ENCODE data around the gene NHEJ1.

NHEJ1 gene

GRCh38 chr2:219056896-219057708 lies 103.5 kb downstream of the NHEJ1 start:
- DNase-seq = no peak

GRCh38 chr2:219056176-219056895 lies 104.3 kb downstream of the NHEJ1 start:
- DNase-seq = no peak

GRCh38 chr2:219054956-219055903 lies 105.4 kb downstream of the NHEJ1 start:
- no peak for DNase-seq

- no peak for DNase-seq
Observed at GRCh38 chr2:219049282-219049681, 111.3 kb downstream of the NHEJ1 start.

- DNase-seq = no peak
Observed at GRCh38 chr2:219045937-219046550, 114.6 kb downstream of the NHEJ1 start.

- no peak for DNase-seq
Observed at GRCh38 chr2:219042750-219043149, 117.9 kb downstream of the NHEJ1 start.

- DNase-seq = no peak
Observed at GRCh38 chr2:219042157-219042556, 118.5 kb downstream of the NHEJ1 start.

GRCh38 chr2:219041252-219041651 lies 119.4 kb downstream of the NHEJ1 start, which contains the start of gene CFAP65:
Gene CFAP65 (minus strand): TSS chr2:219041516. CDS start chr2:219039048, 2,468 bp downstream.
- no peak for DNase-seq

GRCh38 chr2:219038600-219038999 lies 122.0 kb downstream of the NHEJ1 start:
- DNase-seq = no peak

- DNase-seq = no peak
Observed at GRCh38 chr2:219037783-219038499, 122.7 kb downstream of the NHEJ1 start.

GRCh38 chr2:219035942-219036341 lies 124.7 kb downstream of the NHEJ1 start:
- no peak for DNase-seq

GRCh38 chr2:219034823-219035222 lies 125.8 kb downstream of the NHEJ1 start:
- DNase-seq = no peak

- DNase-seq = no peak
Observed at GRCh38 chr2:219032051-219032745, 128.4 kb downstream of the NHEJ1 start.

GRCh38 chr2:219031005-219031738 lies 129.4 kb downstream of the NHEJ1 start:
- DNase-seq = no peak

- DNase-seq = no peak
Observed at GRCh38 chr2:219030177-219030940, 130.3 kb downstream of the NHEJ1 start.

- no peak for DNase-seq
Observed at GRCh38 chr2:219029829-219030165, 130.8 kb downstream of the NHEJ1 start.

- DNase-seq = no peak
Observed at GRCh38 chr2:219028996-219029828, 131.4 kb downstream of the NHEJ1 start.

- DNase-seq = no peak
Observed at GRCh38 chr2:219028141-219028540, 132.5 kb downstream of the NHEJ1 start.

GRCh38 chr2:219027511-219028055 lies 133.0 kb downstream of the NHEJ1 start:
- DNase-seq = no peak

Measured in NCI-H524 treated with DMSO at 0.1 percent for 48 hours (cell line).